CD4-positive, alpha-beta memory T cell (primary cell): Measurements from ENCODE around the gene TNFSF12. TPM values are rescaled to one million over a fixed set of nuclear protein-coding genes. Genes with fewer than 3 reads are reported as not detected.

ENCODE experiments used
- CTCF ChIA-PET: fragments of 350-600 bp; sonication (Branson Sonifier 250); formaldehyde crosslinking; loops from one replicate; lab custom pipeline; 2021; ENCODE audit warnings: inconsistent platforms; ENCODE audit not compliant: partially characterized antibody; lab: Charles Lee
- POLR2A ChIA-PET: fragments of 350-600 bp; sonication (Branson Sonifier 250); formaldehyde crosslinking; loops from one replicate; lab custom pipeline; 2021; ENCODE audit not compliant: partially characterized antibody; lab: Charles Lee
- DNase-seq, 5 donors: peaks; one replicate each; pipeline versions ENCODE4 v3.0.0 to v3.0.0-alpha.2; 2020 to 2022; ENCODE audit warnings: mixed read lengths in 1 of 5
- H3K27ac ChIP-seq: one replicate; pipeline ENCODE4 v1.7.0; 2013; ENCODE audit warnings: low read depth, low read length
- H3K27me3 ChIP-seq: 2 replicates; pipeline ENCODE4 v1.7.0; 2013; ENCODE audit warnings: mild to moderate bottlenecking, low read length, moderate library complexity; ENCODE audit not compliant: insufficient read depth
- H3K36me3 ChIP-seq: 2 replicates; pipeline ENCODE4 v1.7.0; 2013; ENCODE audit warnings: mild to moderate bottlenecking, low read length, moderate library complexity; ENCODE audit not compliant: insufficient read depth
- H3K4me1 ChIP-seq: 2 replicates; pipeline ENCODE4 v1.7.0; 2013; ENCODE audit warnings: mild to moderate bottlenecking, low read length, moderate library complexity; ENCODE audit not compliant: insufficient read depth
- H3K4me3 ChIP-seq, 2 donors: one replicate each; pipeline ENCODE4 v1.7.0; 2013; ENCODE audit warnings: low read length in 2 of 2, mild to moderate bottlenecking in 1 of 2
- H3K9me3 ChIP-seq, 2 donors: one replicate each; pipeline ENCODE4 v1.7.0; 2013; ENCODE audit warnings: low read length in 2 of 2, control low read depth in 1 of 2; ENCODE audit not compliant: control insufficient read depth in 1 of 2
- H3K27ac Mint-ChIP-seq, 7 donors: one replicate each; pipeline ENCODE4 v1.8.0; 2020 to 2021; ENCODE audit warnings: mixed read lengths in 7 of 7, mild to moderate bottlenecking in 6 of 7, inconsistent platforms in 3 of 7, moderate library complexity in 3 of 7
- H3K27me3 Mint-ChIP-seq, 2 donors: one replicate each; pipeline ENCODE4 v1.8.0; 2020 to 2021; ENCODE audit warnings: mixed read lengths in 2 of 2
- H3K36me3 Mint-ChIP-seq, 2 donors: one replicate each; pipeline ENCODE4 v1.8.0; 2020 to 2021; ENCODE audit warnings: mixed read lengths in 2 of 2, inconsistent platforms in 1 of 2, mild to moderate bottlenecking in 1 of 2
- H3K4me1 Mint-ChIP-seq, 4 donors: one replicate each; pipeline ENCODE4 v1.8.0; 2020 to 2021; ENCODE audit warnings: mixed read lengths in 4 of 4, mild to moderate bottlenecking in 1 of 4
- H3K4me3 Mint-ChIP-seq, 8 donors: one replicate each; pipeline ENCODE4 v1.8.0; 2020 to 2021; ENCODE audit warnings: mixed read lengths in 8 of 8, mild to moderate bottlenecking in 7 of 8, moderate library complexity in 6 of 8, inconsistent platforms in 3 of 8
- H3K9me3 Mint-ChIP-seq, 8 donors: one replicate each; pipeline ENCODE4 v1.8.0; 2020 to 2021; ENCODE audit warnings: mixed read lengths in 8 of 8, mild to moderate bottlenecking in 5 of 8, inconsistent platforms in 3 of 8, moderate library complexity in 1 of 8
- intact Hi-C: fragments of 100-400 bp; cut with micrococcal nuclease; formaldehyde crosslinking; loops from one replicate; pipeline ENCODE4 v1.15.1; 2023
- polyA plus RNA-seq, 2 donors: library from polyadenylated mRNA; unstranded; fragments of 300-500 nt; fragmentation: Illumina TruSeq; gene quantifications; one replicate each; pipeline ENCODE4 v1.2.3, GENCODE V29; 2021
- total RNA-seq, 2 experiments: library from RNA; stranded (reverse); gene quantifications; one replicate each; pipeline ENCODE4 v1.2.3, GENCODE V29; 2021

Gene TNFSF12
- total and polyA plus RNA-seq, 4 experiments from 2014 or later: 45.1 to 72.8 (median 49.0) TPM

GRCh38 chr17:7606280-7606679 lies 57.4 kb downstream of the TNFSF12 start:
- ChIA-PET CTCF (interaction anchor here (1.3 kb wide), 1 partner anchor 17 kb away, joined by 4 read pairs; no protein-coding TSS in a partner anchor), POLR2A (no interaction called here)
- peaks cover 0 to 3% (median 0%) of the 10 kb centered on the region in 8 donors for H3K9me3 Mint-ChIP-seq
- H3K4me3 ChIP-seq: no peak overlapping the region
- H3K27ac Mint-ChIP-seq: peak overlapping the region in 1 of 7 donors; percentile 38
- H3K9me3 ChIP-seq: no peaks in the 10 kb centered on the region
- intact Hi-C loops: no loop called here
- H3K27me3 Mint-ChIP-seq: no peaks in the 10 kb centered on the region
- peaks cover 36 to 44% of the 10 kb centered on the region in 2 donors for H3K36me3 Mint-ChIP-seq
- H3K4me3 Mint-ChIP-seq: peak overlapping the region in 1 of 8 donors; percentile 17
- H3K36me3 ChIP-seq: peaks cover 38% of the 10 kb centered on the region
- H3K4me1 ChIP-seq: peaks cover 13% of the 10 kb centered on the region
- DNase-seq: no peak
- H3K4me1 Mint-ChIP-seq: peaks cover 9 to 28% (median 17%) of the 10 kb centered on the region in 4 donors
- H3K27me3 ChIP-seq: no peaks in the 10 kb centered on the region
- H3K27ac ChIP-seq: no peak overlapping the region

Other genes with a start within 250 kb of the TNFSF12 start
Only the 30 nearest of the 32 such genes appear.
- gene NEURL4, start 219.7 kb upstream of the TNFSF12 start, total RNA-seq: 10 to 100 TPM; 73.8 to 81.6 TPM
- gene NEURL4, start 219.7 kb upstream of the TNFSF12 start, polyA plus RNA-seq: 1 to 10 TPM in 1 of 2 donors, under 1 TPM in 1; 0.97 to 2.4 TPM
- gene ACAP1, start 212.5 kb upstream of the TNFSF12 start, total RNA-seq: 100 to 1,000 TPM; 507 to 516 TPM
- gene ACAP1, start 212.5 kb upstream of the TNFSF12 start, polyA plus RNA-seq: 100 to 1,000 TPM; 261 to 264 TPM
- 1 to 10 TPM; 3.5 to 4.3 TPM for gene KCTD11, start 196.9 kb upstream of the TNFSF12 start, total RNA-seq
- gene KCTD11, start 196.9 kb upstream of the TNFSF12 start, polyA plus RNA-seq: 1 to 10 TPM in 1 of 2 donors, under 1 TPM in 1; 0.33 to 1.8 TPM
- not detected for gene TMEM95, start 193.9 kb upstream of the TNFSF12 start, total RNA-seq
- not detected for gene TMEM95, start 193.9 kb upstream of the TNFSF12 start, polyA plus RNA-seq
- gene TNK1, start 168.0 kb upstream of the TNFSF12 start, total RNA-seq: 10 to 100 TPM; 13.8 to 15.9 TPM
- 1 to 10 TPM; 1.7 to 2.1 TPM for gene TNK1, start 168.0 kb upstream of the TNFSF12 start, polyA plus RNA-seq
- gene PLSCR3, start 154.5 kb upstream of the TNFSF12 start, total RNA-seq: 10 to 100 TPM; 90.3 to 91.9 TPM
- gene PLSCR3, start 154.5 kb upstream of the TNFSF12 start, polyA plus RNA-seq: 100 to 1,000 TPM; 174 to 242 TPM
- 10 to 100 TPM; 35.4 to 38.3 TPM for gene TMEM256, start 145.0 kb upstream of the TNFSF12 start, total RNA-seq
- gene TMEM256, start 145.0 kb upstream of the TNFSF12 start, polyA plus RNA-seq: 10 to 100 TPM; 49.9 to 51.1 TPM
- gene NLGN2, start 141.2 kb upstream of the TNFSF12 start, total RNA-seq: 1 to 10 TPM; 8.8 to 9.8 TPM
- under 1 TPM in 1 of 2 donors, not detected in 1; 0.08 TPM for gene NLGN2, start 141.2 kb upstream of the TNFSF12 start, polyA plus RNA-seq
- gene SPEM1, start 128.7 kb upstream of the TNFSF12 start, total RNA-seq: not detected
- not detected for gene SPEM1, start 128.7 kb upstream of the TNFSF12 start, polyA plus RNA-seq
- not detected for gene SPEM2, start 123.4 kb upstream of the TNFSF12 start, total RNA-seq
- not detected for gene SPEM2, start 123.4 kb upstream of the TNFSF12 start, polyA plus RNA-seq
- not detected for gene SPEM3, start 120.2 kb upstream of the TNFSF12 start, total RNA-seq
- gene SPEM3, start 120.2 kb upstream of the TNFSF12 start, polyA plus RNA-seq: not detected
- 10 to 100 TPM; 20.8 to 21.8 TPM for gene TMEM102, start 113.6 kb upstream of the TNFSF12 start, total RNA-seq
- gene TMEM102, start 113.6 kb upstream of the TNFSF12 start, polyA plus RNA-seq: 10 to 100 TPM; 14.6 to 29.2 TPM
- 1 to 10 TPM; 2.7 to 3.3 TPM for gene FGF11, start 109.5 kb upstream of the TNFSF12 start, total RNA-seq
- gene FGF11, start 109.5 kb upstream of the TNFSF12 start, polyA plus RNA-seq: under 1 TPM in 1 of 2 donors, not detected in 1; 0.14 TPM
- 1 to 10 TPM; 9.1 to 9.5 TPM for gene CHRNB1, start 104.0 kb upstream of the TNFSF12 start, total RNA-seq
- gene CHRNB1, start 104.0 kb upstream of the TNFSF12 start, polyA plus RNA-seq: 10 to 100 TPM; 24.1 to 29.2 TPM
- 10 to 100 TPM; 75.2 to 75.7 TPM for gene ZBTB4, start 69.4 kb upstream of the TNFSF12 start, total RNA-seq
- 10 to 100 TPM in 1 of 2 donors, 1 to 10 TPM in 1; 4.6 to 21.2 TPM for gene ZBTB4, start 69.4 kb upstream of the TNFSF12 start, polyA plus RNA-seq
- not detected for gene SLC35G6, start 67.6 kb upstream of the TNFSF12 start, total RNA-seq
- not detected for gene SLC35G6, start 67.6 kb upstream of the TNFSF12 start, polyA plus RNA-seq
- 100 to 1,000 TPM; 178 to 191 TPM for gene POLR2A, start 64.7 kb upstream of the TNFSF12 start, total RNA-seq
- gene POLR2A, start 64.7 kb upstream of the TNFSF12 start, polyA plus RNA-seq: 10 to 100 TPM in 1 of 2 donors, 1 to 10 TPM in 1; 8.6 to 76.2 TPM
- 1 to 10 TPM; 2.9 to 3.8 TPM for gene TNFSF13, start 9.7 kb downstream of the TNFSF12 start, total RNA-seq
- under 1 TPM in 1 of 2 donors, not detected in 1; 0.68 TPM for gene TNFSF13, start 9.7 kb downstream of the TNFSF12 start, polyA plus RNA-seq
- gene SENP3, start 12.9 kb downstream of the TNFSF12 start, total RNA-seq: 10 to 100 TPM; 37.7 to 40.1 TPM
- 10 to 100 TPM; 13.1 to 15.5 TPM for gene SENP3, start 12.9 kb downstream of the TNFSF12 start, polyA plus RNA-seq
- gene CD68, start 30.6 kb downstream of the TNFSF12 start, total RNA-seq: 10 to 100 TPM; 19.8 to 20.9 TPM
- gene CD68, start 30.6 kb downstream of the TNFSF12 start, polyA plus RNA-seq: under 1 TPM in 1 of 2 donors, not detected in 1; 0.59 TPM
- gene MPDU1, start 34.8 kb downstream of the TNFSF12 start, total RNA-seq: 10 to 100 TPM; 23.8 to 25.0 TPM
- gene MPDU1, start 34.8 kb downstream of the TNFSF12 start, polyA plus RNA-seq: 10 to 100 TPM; 41.7 to 50.1 TPM
- 1 to 10 TPM; 1.0 to 1.1 TPM for gene SOX15, start 41.0 kb downstream of the TNFSF12 start, total RNA-seq
- gene SOX15, start 41.0 kb downstream of the TNFSF12 start, polyA plus RNA-seq: not detected
- gene FXR2, start 65.8 kb downstream of the TNFSF12 start, total RNA-seq: 10 to 100 TPM; 44.1 to 46.6 TPM
- 10 to 100 TPM in 1 of 2 donors, 1 to 10 TPM in 1; 9.2 to 18.6 TPM for gene FXR2, start 65.8 kb downstream of the TNFSF12 start, polyA plus RNA-seq
- 10 to 100 TPM; 65.8 to 76.9 TPM for gene SAT2, start 78.8 kb downstream of the TNFSF12 start, total RNA-seq
- gene SAT2, start 78.8 kb downstream of the TNFSF12 start, polyA plus RNA-seq: 10 to 100 TPM; 27.0 to 50.8 TPM
- gene SHBG, start 81.1 kb downstream of the TNFSF12 start, total RNA-seq: not detected
- not detected for gene SHBG, start 81.1 kb downstream of the TNFSF12 start, polyA plus RNA-seq
- under 1 TPM; 0.22 to 0.52 TPM for gene ATP1B2, start 101.9 kb downstream of the TNFSF12 start, total RNA-seq
- not detected for gene ATP1B2, start 101.9 kb downstream of the TNFSF12 start, polyA plus RNA-seq
- gene TP53, start 138.4 kb downstream of the TNFSF12 start, total RNA-seq: 10 to 100 TPM; 89.1 to 97.4 TPM
- gene TP53, start 138.4 kb downstream of the TNFSF12 start, polyA plus RNA-seq: 10 to 100 TPM; 15.9 to 35.3 TPM
- 10 to 100 TPM; 11.9 to 12.5 TPM for gene WRAP53, start 139.4 kb downstream of the TNFSF12 start, total RNA-seq
- gene WRAP53, start 139.4 kb downstream of the TNFSF12 start, polyA plus RNA-seq: 10 to 100 TPM in 1 of 2 donors, 1 to 10 TPM in 1; 9.8 to 13.1 TPM
- under 1 TPM; 0.09 to 0.11 TPM for gene EFNB3, start 156.1 kb downstream of the TNFSF12 start, total RNA-seq
- gene EFNB3, start 156.1 kb downstream of the TNFSF12 start, polyA plus RNA-seq: not detected
- not detected for gene DNAH2, start 168.7 kb downstream of the TNFSF12 start, total RNA-seq
- gene DNAH2, start 168.7 kb downstream of the TNFSF12 start, polyA plus RNA-seq: not detected